GM12878 (cell line): Measurements from ENCODE around the gene CST1. TPM values are rescaled to one million over a fixed set of nuclear protein-coding genes. Genes with fewer than 3 reads are reported as not detected.

ENCODE experiments used
- ATAC-seq: fragments of 200-7000 bp; cut with Tn5 transposase; 3 replicates; pipeline ENCODE4 v1.9.1; 2020; ENCODE audit warnings: mild to moderate bottlenecking, moderate library complexity
- BruUV-seq: library from RNA; stranded (reverse); fragments of 400-500 nt; replicated peaks from 2 replicates; lab custom pipeline; 2021; lab: Mats Ljungman, UMichigan
- CTCF ChIA-PET: fragments of 300-600 bp; sonication (Branson Sonifier 250); formaldehyde crosslinking; extraction: SDS; loops from one replicate; lab custom pipeline; 2021; ENCODE audit warnings: inconsistent platforms; lab: Yijun Ruan, JAX
- POLR2A ChIA-PET: fragments of 350-600 bp; formaldehyde crosslinking; extraction: SDS; loops from one replicate; lab custom pipeline; 2021; ENCODE audit warnings: inconsistent platforms; lab: Charles Lee
- RAD21 ChIA-PET: fragments of 300-600 bp; sonication (Branson Sonifier 250); formaldehyde crosslinking; loops from one replicate; lab custom pipeline; 2023; ENCODE audit warnings: antibody characterized with exemption; ENCODE audit not compliant: unreplicated experiment; lab: Charles Lee
- SMC1A ChIA-PET: fragments of 300-600 bp; sonication (Branson Sonifier 250); formaldehyde crosslinking; loops from one replicate; lab custom pipeline; 2023; ENCODE audit not compliant: unreplicated experiment, uncharacterized antibody; lab: Charles Lee
- DNase-seq: peaks from one replicate; pipeline ENCODE4 v3.0.0-alpha.2; 2011; ENCODE audit warnings: low read depth, low spot score
- FAIRE-seq: peaks from 3 replicates; lab custom pipeline; 2011; peaks lifted over from hg19 to GRCh38; lab: Jason Lieb, UNC
- H2AFZ ChIP-seq: 2 replicates; pipeline ENCODE4 v1.6.0; 2011; ENCODE audit warnings: low read depth, low read length, control low read depth; ENCODE audit not compliant: control insufficient read depth
- H3K27ac ChIP-seq: 2 replicates; pipeline ENCODE4 v1.5.1; 2011; ENCODE audit warnings: control low read depth; ENCODE audit not compliant: control insufficient read depth, insufficient read depth
- H3K27me3 ChIP-seq, 2 experiments: replicated peaks in 1 of 2; 2 replicates each; pipeline versions ENCODE4 v1.6.0 to v1.6.1; 2011; ENCODE audit warnings: low read length in 1 of 2; ENCODE audit not compliant: control insufficient read depth in 2 of 2, insufficient read depth in 2 of 2
- H3K36me3 ChIP-seq, 2 experiments: 2 replicates each; pipeline ENCODE4 v1.5.1; 2011; ENCODE audit warnings: low read length in 1 of 2; ENCODE audit not compliant: control insufficient read depth in 2 of 2, insufficient read depth in 2 of 2
- H3K4me1 ChIP-seq: 2 replicates; pipeline ENCODE4 v1.6.1; 2011; ENCODE audit warnings: mild to moderate bottlenecking, low read length, moderate library complexity, mixed read lengths; ENCODE audit not compliant: control insufficient read depth, insufficient read depth
- H3K4me2 ChIP-seq: 2 replicates; pipeline ENCODE4 v1.6.0; 2011; ENCODE audit warnings: control low read depth; ENCODE audit not compliant: control insufficient read depth, insufficient read depth
- H3K4me3 ChIP-seq: fragments of 200-600 bp; sonication (generic); 2 replicates; pipeline ENCODE4 v1.5.1; 2016
- H3K79me2 ChIP-seq: 2 replicates; pipeline ENCODE4 v1.6.0; 2011; ENCODE audit warnings: low read length; ENCODE audit not compliant: control insufficient read depth, insufficient read depth
- H3K9ac ChIP-seq: 2 replicates; pipeline ENCODE4 v1.8.0; 2011; ENCODE audit warnings: low read length, control low read depth, mixed read lengths; ENCODE audit not compliant: control insufficient read depth, insufficient read depth
- H3K9me3 ChIP-seq: replicated peaks from 3 replicates; pipeline ENCODE4 v1.5.1; 2011; ENCODE audit warnings: mild to moderate bottlenecking, low read length; ENCODE audit not compliant: control insufficient read depth, insufficient read depth
- H4K20me1 ChIP-seq: 2 replicates; pipeline ENCODE4 v1.6.0; 2011; ENCODE audit not compliant: control insufficient read depth, insufficient read depth
- CBFB ChIP-seq: IDR thresholded peaks from 2 replicates; pipeline ENCODE4 v1.6.1; 2016; ENCODE audit warnings: antibody characterized with exemption, low read depth
- CBX3 ChIP-seq: fragments of 200-600 bp; sonication (generic); IDR thresholded peaks from 2 replicates; pipeline ENCODE4 v1.6.1; 2016; ENCODE audit warnings: low read depth, borderline replicate concordance
- CEBPB ChIP-seq, 2 experiments: fragments of 150-350 bp in 1 of 2; IDR thresholded peaks; 2 replicates each; pipeline ENCODE4 v1.6.1; 2012 to 2014; ENCODE audit warnings: low read depth in 2 of 2, low read length in 2 of 2, borderline replicate concordance in 1 of 2, inconsistent platforms in 1 of 2
- HCFC1 ChIP-seq: fragments of 150-350 bp; IDR thresholded peaks from 2 replicates; pipeline ENCODE4 v1.6.1; 2014; ENCODE audit warnings: low read length
- NR2C1 ChIP-seq: fragments of 450-650 bp; IDR thresholded peaks from 2 replicates; pipeline ENCODE4 v1.6.1; 2017; ENCODE audit warnings: antibody characterized with exemption, mild to moderate bottlenecking, moderate library complexity
- NR2C2 ChIP-seq: IDR thresholded peaks from 2 replicates; pipeline ENCODE4 v1.6.1; 2011; ENCODE audit warnings: borderline replicate concordance, low read depth; ENCODE audit not compliant: control insufficient read depth, insufficient read length
- RAD51 ChIP-seq: fragments of 450-650 bp; IDR thresholded peaks from 2 replicates; pipeline ENCODE4 v1.6.1; 2016; ENCODE audit warnings: moderate library complexity, mild to moderate bottlenecking, inconsistent platforms
- RUNX3 ChIP-seq: IDR thresholded peaks from 2 replicates; pipeline ENCODE4 v1.6.1; 2012; ENCODE audit warnings: low read length, inconsistent platforms
- SIN3A ChIP-seq: IDR thresholded peaks from 2 replicates; pipeline ENCODE4 v1.6.1; 2012; ENCODE audit warnings: low read depth, low read length, improper control_type of control experiment
- TARDBP ChIP-seq: IDR thresholded peaks from 2 replicates; pipeline ENCODE4 v1.6.1; 2016; ENCODE audit warnings: borderline replicate concordance
- ZNF207 ChIP-seq: fragments of 450-650 bp; IDR thresholded peaks from 2 replicates; pipeline ENCODE4 v1.6.1; 2014; ENCODE audit warnings: antibody characterized with exemption, mild to moderate bottlenecking, borderline replicate concordance
- ZSCAN29 ChIP-seq: fragments of 450-650 bp; IDR thresholded peaks from 2 replicates; pipeline ENCODE4 v1.6.1; 2017; ENCODE audit warnings: mild to moderate bottlenecking, moderate library complexity
- WGBS: methylation state at CpG from one replicate; pipeline ENCODE4 v1.1.6; 2016; ENCODE audit warnings: low lambda C conversion rate; ENCODE audit not compliant: insufficient replicate concordance, insufficient coverage; ENCODE audit errors: missing lambda C conversion rate; 5-methylcytosine and 5-hydroxymethylcytosine counted together
- in situ Hi-C: fragments of 300-500 bp; cut with MboI; formaldehyde crosslinking; loops from 9 replicates; pipeline ENCODE4 v1.14.3; 2018; ENCODE audit warnings: mixed read lengths
- intact Hi-C: fragments of 100-400 bp; cut with micrococcal nuclease; formaldehyde crosslinking; loops from one replicate; pipeline ENCODE4 v1.14.2; 2022; ENCODE audit not compliant: unreplicated experiment
- polyA plus RNA-seq, 11 experiments: library from polyadenylated mRNA; depleted of rRNA in 4 of 11; unstranded in 6 of 11; stranded (reverse) in 5 of 11; fragments of >200 nt; fragmentation: Nextera tagmentation in 4 of 11; fragmentation: Illumina TruSeq in 1 of 11; extraction: Ambion mirVana in 4 of 11; extraction: Trizol in 1 of 11; gene quantifications; 1 replicate in 1 of 11; 2 replicates in 10 of 11; pipeline versions ENCODE4 v1.2.1 to v1.2.3, GENCODE V29; 2011 to 2016; ENCODE audit warnings: inconsistent platforms in 2 of 11, missing spikeins in 2 of 11, low read depth in 1 of 11
- total RNA-seq, 4 experiments: library from RNA; depleted of rRNA in 3 of 4; stranded (reverse); fragments of >200 nt in 3 of 4; fragmentation: Illumina TruSeq in 1 of 4; extraction: Trizol in 1 of 4; gene quantifications; 2 replicates each; pipeline versions ENCODE4 v1.2.1 to v1.2.3, GENCODE V29; 2013 to 2021
- TF ChIP-seq, protein P1 (sequence below): IDR thresholded peaks from 2 replicates; pipeline ENCODE4 v1.6.1; 2011; ENCODE audit warnings: borderline replicate concordance, low read depth, mild to moderate bottlenecking, moderate library complexity, low read length; ENCODE audit not compliant: insufficient read depth, poor library complexity, severe bottlenecking

CST1 gene
- total and polyA plus RNA-seq, 10 of the 15 experiments (the other 5 are each of a cell fraction or from before 2014, with no cell fraction given), result not detected

DNA sequence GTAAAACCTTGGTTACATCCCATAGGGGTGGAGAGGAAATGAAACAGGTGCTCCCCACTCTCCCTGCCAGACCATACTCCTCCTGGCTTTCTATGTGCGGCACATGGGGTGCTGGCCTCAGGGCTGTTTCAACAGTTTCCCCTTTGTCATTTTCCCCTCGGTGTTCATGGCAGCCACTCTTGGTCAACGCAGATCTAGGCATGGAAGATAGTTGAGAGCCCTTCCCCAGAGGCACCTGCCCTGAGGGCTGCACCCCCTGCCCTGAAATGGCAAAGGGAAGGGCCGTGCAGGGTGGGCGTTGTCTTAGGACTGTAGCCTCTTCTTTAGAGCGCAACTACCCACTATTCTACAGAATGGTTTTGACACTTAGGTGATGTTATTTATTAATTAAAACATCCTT lies 4.4 kb downstream of the CST1 start:
- in situ Hi-C loops, result no loop called here
- H3K36me3 ChIP-seq, result no peaks in the 10 kb centered on the region
- no peaks in the 10 kb centered on the region for H3K27me3 ChIP-seq
- POLR2A ChIA-PET, result no interaction called here
- no peak overlapping the region for H3K4me3 ChIP-seq
- 17% methylated on average over 6 of the region's 6 CpGs for WGBS
- SMC1A ChIA-PET, result no interaction called here
- intact Hi-C loops, result no loop called here
- no peaks in the 10 kb centered on the region for H3K79me2 ChIP-seq
- TF ChIP-seq NR2C2, result no peak
- no peak for TF ChIP-seq CEBPB (IDR thresholded peaks at IDR 0.05; ENCODE audit: borderline replicate concordance in 1 of 2, low read depth in 2 of 2, low read length in 2 of 2)
- no peak for TF ChIP-seq RUNX3
- TF ChIP-seq NR2C1, result no peak
- TF ChIP-seq HCFC1, result no peak
- TF ChIP-seq, protein P1, sequence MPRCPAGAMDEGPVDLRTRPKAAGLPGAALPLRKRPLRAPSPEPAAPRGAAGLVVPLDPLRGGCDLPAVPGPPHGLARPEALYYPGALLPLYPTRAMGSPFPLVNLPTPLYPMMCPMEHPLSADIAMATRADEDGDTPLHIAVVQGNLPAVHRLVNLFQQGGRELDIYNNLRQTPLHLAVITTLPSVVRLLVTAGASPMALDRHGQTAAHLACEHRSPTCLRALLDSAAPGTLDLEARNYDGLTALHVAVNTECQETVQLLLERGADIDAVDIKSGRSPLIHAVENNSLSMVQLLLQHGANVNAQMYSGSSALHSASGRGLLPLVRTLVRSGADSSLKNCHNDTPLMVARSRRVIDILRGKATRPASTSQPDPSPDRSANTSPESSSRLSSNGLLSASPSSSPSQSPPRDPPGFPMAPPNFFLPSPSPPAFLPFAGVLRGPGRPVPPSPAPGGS, result no peak
- no peak for TF ChIP-seq RAD51
- no peak for TF ChIP-seq TARDBP
- no peak for TF ChIP-seq CBX3
- no peak for TF ChIP-seq ZNF207
- TF ChIP-seq SIN3A, result no peak
- no peak for TF ChIP-seq ZSCAN29
- no peak for TF ChIP-seq CBFB
- H3K4me1 ChIP-seq, result no peaks in the 10 kb centered on the region
- FAIRE-seq (no peak), DNase-seq (no peak), ATAC-seq (no peak)
- no peak overlapping the region for H2AFZ ChIP-seq
- no peaks in the 10 kb centered on the region for H4K20me1 ChIP-seq
- CTCF ChIA-PET, result no interaction called here
- H3K9ac ChIP-seq, result no peak overlapping the region
- RAD21 ChIA-PET, result no interaction called here
- no peak overlapping the region for H3K27ac ChIP-seq
- no peak overlapping the region for H3K4me2 ChIP-seq
- no TSS peak for BruUV-seq
- H3K9me3 ChIP-seq, result no peaks in the 10 kb centered on the region
